Kidney epithelial cell (primary cell): ENCODE measurements around the gene NCAM1. TPM values are rescaled to one million over a fixed set of nuclear protein-coding genes. Genes with fewer than 3 reads are reported as not detected.

Source experiments
- DNase-seq: peaks from one replicate; pipeline ENCODE4 v3.0.0-alpha.2; 2010; ENCODE audit warnings: low read depth
- H3K27me3 ChIP-seq: 2 replicates; pipeline ENCODE4 v1.6.0; 2011; ENCODE audit warnings: low read length; ENCODE audit not compliant: control insufficient read depth, insufficient read depth
- H3K36me3 ChIP-seq: 2 replicates; pipeline ENCODE4 v1.5.1; 2011; ENCODE audit warnings: low read length; ENCODE audit not compliant: control insufficient read depth, insufficient read depth
- H3K4me3 ChIP-seq: 2 replicates; pipeline ENCODE4 v1.5.1; 2011; ENCODE audit warnings: low read depth, mild to moderate bottlenecking, control low read depth, low read length
- CTCF ChIP-seq: IDR thresholded peaks from 2 replicates; pipeline ENCODE4 v1.5.1; 2011; ENCODE audit warnings: mild to moderate bottlenecking, moderate library complexity, low read length, control low read depth, inconsistent platforms; ENCODE audit not compliant: insufficient read depth, poor library complexity, severe bottlenecking
- total RNA-seq: library from RNA; depleted of rRNA; stranded (reverse); fragments of >200 nt; gene quantifications from 2 replicates; pipeline ENCODE4 v1.2.3, GENCODE V29; 2015

Gene NCAM1
- total RNA-seq, 1 donor from 2014 or later: 16.5 TPM

GRCh38 chr11:113021111-113021510, 59.9 kb downstream of the NCAM1 start:
- TF ChIP-seq CTCF: no peak
- no peak overlapping the region for H3K4me3 ChIP-seq
- H3K36me3 ChIP-seq: no peaks in the 10 kb centered on the region
- no peaks in the 10 kb centered on the region for H3K27me3 ChIP-seq
- DNase-seq: no peak

- Histone ChIP-seq H3K36me3 (no peaks in the 10 kb centered on the region), H3K4me3 (no peak overlapping the region), H3K27me3 (no peaks in the 10 kb centered on the region)
- TF ChIP-seq CTCF: no peak
- no peak for DNase-seq
These were observed 61.0 kb downstream of the NCAM1 start for GRCh38 chr11:113022262-113022661.

GRCh38 chr11:113023228-113023627, 62.0 kb downstream of the NCAM1 start:
- no peaks in the 10 kb centered on the region for H3K36me3 ChIP-seq
- TF ChIP-seq CTCF: no peak
- no peaks in the 10 kb centered on the region for H3K27me3 ChIP-seq
- no peak for DNase-seq
- no peak overlapping the region for H3K4me3 ChIP-seq

- H3K4me3 ChIP-seq: no peak overlapping the region
- H3K27me3 ChIP-seq: no peaks in the 10 kb centered on the region
- TF ChIP-seq CTCF: no peak
- no peaks in the 10 kb centered on the region for H3K36me3 ChIP-seq
- DNase-seq: no peak
These were observed 62.8 kb downstream of the NCAM1 start for GRCh38 chr11:113023986-113024385.

- no peak for TF ChIP-seq CTCF
- Histone ChIP-seq H3K36me3 (no peaks in the 10 kb centered on the region), H3K27me3 (no peaks in the 10 kb centered on the region), H3K4me3 (no peak overlapping the region)
- no peak for DNase-seq
These were observed 65.6 kb downstream of the NCAM1 start for GRCh38 chr11:113026778-113027177.

- Histone ChIP-seq H3K27me3 (no peaks in the 10 kb centered on the region), H3K36me3 (no peaks in the 10 kb centered on the region), H3K4me3 (no peak overlapping the region)
- no peak for DNase-seq
- no peak for TF ChIP-seq CTCF
These were observed 73.4 kb downstream of the NCAM1 start for GRCh38 chr11:113034576-113034975.
